H1 (cell line): Measurements from ENCODE around the gene LRRTM4.

Experiments
- BRCA1 ChIP-seq: IDR thresholded peaks from 2 replicates; pipeline ENCODE4 v1.6.1; 2012; ENCODE audit warnings: low read depth, low read length, improper control_type of control experiment
- CHD1 ChIP-seq: IDR thresholded peaks from 2 replicates; pipeline ENCODE4 v1.6.1; 2012; ENCODE audit warnings: low read depth, low read length, improper control_type of control experiment
- EZH2 ChIP-seq: fragments of 200-600 bp; sonication (generic); IDR thresholded peaks from 2 replicates; pipeline ENCODE4 v1.7.1; 2012; ENCODE audit warnings: low read depth, mild to moderate bottlenecking, moderate library complexity, low read length, inconsistent platforms; ENCODE audit not compliant: severe bottlenecking
- HDAC2 ChIP-seq, 2 experiments: fragments of 300-600 bp in 1 of 2; sonication (generic) in 1 of 2; IDR thresholded peaks; 2 replicates each; pipeline ENCODE4 v1.6.1; 2011 to 2012; ENCODE audit warnings: low read depth in 2 of 2, low read length in 2 of 2, mild to moderate bottlenecking in 2 of 2, moderate library complexity in 2 of 2, borderline replicate concordance in 1 of 2, inconsistent platforms in 1 of 2
- JUN ChIP-seq: IDR thresholded peaks from 2 replicates; pipeline ENCODE4 v1.6.1; 2011; ENCODE audit warnings: low read depth, mild to moderate bottlenecking, improper control_type of control experiment, low read length
- JUND ChIP-seq: IDR thresholded peaks from 2 replicates; pipeline ENCODE4 v1.6.1; 2011; ENCODE audit warnings: mild to moderate bottlenecking, improper control_type of control experiment, low read length
- PHF8 ChIP-seq: fragments of 200-600 bp; sonication (generic); conservative IDR thresholded peaks from 2 replicates; pipeline ENCODE4 v1.7.1; 2012; ENCODE audit warnings: low read depth, mild to moderate bottlenecking, inconsistent platforms, low read length, moderate library complexity
- POLR2A ChIP-seq, 2 experiments: IDR thresholded peaks; 1 replicate in 1 of 2; 2 replicates in 1 of 2; pipeline ENCODE4 v1.6.1; 2011; ENCODE audit warnings: low read depth in 2 of 2, low read length in 2 of 2, mild to moderate bottlenecking in 2 of 2; ENCODE audit errors: control extremely low read depth in 1 of 2
- RAD21 ChIP-seq, 2 experiments: IDR thresholded peaks in 1 of 2; conservative IDR thresholded peaks in 1 of 2; 2 replicates each; pipeline ENCODE4 v1.6.1; 2011; ENCODE audit warnings: low read depth in 2 of 2, low read length in 2 of 2, improper control_type of control experiment in 1 of 2, inconsistent platforms in 1 of 2, mild to moderate bottlenecking in 1 of 2, moderate library complexity in 1 of 2
- SIN3A ChIP-seq, 2 experiments: IDR thresholded peaks in 1 of 2; conservative IDR thresholded peaks in 1 of 2; 2 replicates each; pipeline ENCODE4 v1.6.1; 2011 to 2012; ENCODE audit warnings: low read length in 2 of 2, improper control_type of control experiment in 1 of 2, low read depth in 1 of 2, mild to moderate bottlenecking in 1 of 2
- TAF1 ChIP-seq: IDR thresholded peaks from 2 replicates; pipeline ENCODE4 v1.6.1; 2011; ENCODE audit warnings: mild to moderate bottlenecking, low read depth, low read length
- TF ChIP-seq, protein P1 (sequence below), 3 experiments: IDR thresholded peaks; 1 replicate in 2 of 3; 2 replicates in 1 of 3; pipeline versions ENCODE4 v1.5.1 to v1.6.1; 2011; ENCODE audit warnings: low read length in 3 of 3, mild to moderate bottlenecking in 3 of 3, inconsistent platforms in 2 of 3, low read depth in 1 of 3, moderate library complexity in 1 of 3; ENCODE audit not compliant: insufficient read depth in 1 of 3; ENCODE audit errors: control extremely low read depth in 1 of 3

DNA sequence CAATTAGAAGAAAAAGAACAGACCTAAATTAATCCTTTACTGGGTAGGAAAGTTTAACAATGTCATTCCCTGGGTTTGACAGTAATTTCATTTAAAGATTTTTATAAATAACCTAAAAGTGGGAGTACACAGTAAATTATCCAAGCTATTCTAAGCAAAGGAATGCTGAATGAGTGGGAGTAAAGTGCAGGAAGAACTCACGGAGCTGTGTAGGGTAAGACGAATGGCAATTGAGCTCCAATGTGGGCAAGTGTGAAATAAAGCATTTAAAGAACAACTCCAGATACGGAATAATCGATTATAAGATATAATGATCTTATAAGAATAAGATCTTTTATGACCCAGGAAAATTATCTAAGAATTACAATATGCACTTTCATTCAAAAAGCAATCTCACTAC lies 93.2 kb downstream of the LRRTM4 start:
- TF ChIP-seq, protein P1, sequence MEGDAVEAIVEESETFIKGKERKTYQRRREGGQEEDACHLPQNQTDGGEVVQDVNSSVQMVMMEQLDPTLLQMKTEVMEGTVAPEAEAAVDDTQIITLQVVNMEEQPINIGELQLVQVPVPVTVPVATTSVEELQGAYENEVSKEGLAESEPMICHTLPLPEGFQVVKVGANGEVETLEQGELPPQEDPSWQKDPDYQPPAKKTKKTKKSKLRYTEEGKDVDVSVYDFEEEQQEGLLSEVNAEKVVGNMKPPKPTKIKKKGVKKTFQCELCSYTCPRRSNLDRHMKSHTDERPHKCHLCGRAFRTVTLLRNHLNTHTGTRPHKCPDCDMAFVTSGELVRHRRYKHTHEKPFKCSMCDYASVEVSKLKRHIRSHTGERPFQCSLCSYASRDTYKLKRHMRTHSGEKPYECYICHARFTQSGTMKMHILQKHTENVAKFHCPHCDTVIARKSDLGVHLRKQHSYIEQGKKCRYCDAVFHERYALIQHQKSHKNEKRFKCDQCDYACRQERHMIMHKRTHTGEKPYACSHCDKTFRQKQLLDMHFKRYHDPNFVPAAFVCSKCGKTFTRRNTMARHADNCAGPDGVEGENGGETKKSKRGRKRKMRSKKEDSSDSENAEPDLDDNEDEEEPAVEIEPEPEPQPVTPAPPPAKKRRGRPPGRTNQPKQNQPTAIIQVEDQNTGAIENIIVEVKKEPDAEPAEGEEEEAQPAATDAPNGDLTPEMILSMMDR (IDR thresholded peaks at IDR 0.05; ENCODE audit: control extremely low read depth in 1 of 3, insufficient read depth in 1 of 3, low read depth in 1 of 3, low read length in 3 of 3), result no peak
- no peak for TF ChIP-seq HDAC2 (IDR thresholded peaks at IDR 0.05; ENCODE audit: borderline replicate concordance in 1 of 2, low read depth in 2 of 2, low read length in 2 of 2)
- no peak for TF ChIP-seq JUN
- no peak for TF ChIP-seq PHF8
- TF ChIP-seq CHD1, result no peak
- TF ChIP-seq JUND, result no peak
- TF ChIP-seq TAF1, result no peak
- no peak for TF ChIP-seq RAD21 (IDR thresholded peaks at IDR 0.05 in 1 of 2, conservative IDR thresholded peaks at IDR 0.05 in 1 of 2; ENCODE audit: low read depth in 2 of 2, low read length in 2 of 2)
- no peak for TF ChIP-seq POLR2A (IDR thresholded peaks at IDR 0.05; ENCODE audit: control extremely low read depth in 1 of 2, low read depth in 2 of 2, low read length in 2 of 2)
- no peak for TF ChIP-seq BRCA1
- no peak for TF ChIP-seq SIN3A (conservative IDR thresholded peaks at IDR 0.05 in 1 of 2, IDR thresholded peaks at IDR 0.05 in 1 of 2; ENCODE audit: low read depth in 1 of 2, low read length in 2 of 2)
- TF ChIP-seq EZH2, result no peak
